ENCODE data around the gene TEX29.

Gene TEX29

DNA sequence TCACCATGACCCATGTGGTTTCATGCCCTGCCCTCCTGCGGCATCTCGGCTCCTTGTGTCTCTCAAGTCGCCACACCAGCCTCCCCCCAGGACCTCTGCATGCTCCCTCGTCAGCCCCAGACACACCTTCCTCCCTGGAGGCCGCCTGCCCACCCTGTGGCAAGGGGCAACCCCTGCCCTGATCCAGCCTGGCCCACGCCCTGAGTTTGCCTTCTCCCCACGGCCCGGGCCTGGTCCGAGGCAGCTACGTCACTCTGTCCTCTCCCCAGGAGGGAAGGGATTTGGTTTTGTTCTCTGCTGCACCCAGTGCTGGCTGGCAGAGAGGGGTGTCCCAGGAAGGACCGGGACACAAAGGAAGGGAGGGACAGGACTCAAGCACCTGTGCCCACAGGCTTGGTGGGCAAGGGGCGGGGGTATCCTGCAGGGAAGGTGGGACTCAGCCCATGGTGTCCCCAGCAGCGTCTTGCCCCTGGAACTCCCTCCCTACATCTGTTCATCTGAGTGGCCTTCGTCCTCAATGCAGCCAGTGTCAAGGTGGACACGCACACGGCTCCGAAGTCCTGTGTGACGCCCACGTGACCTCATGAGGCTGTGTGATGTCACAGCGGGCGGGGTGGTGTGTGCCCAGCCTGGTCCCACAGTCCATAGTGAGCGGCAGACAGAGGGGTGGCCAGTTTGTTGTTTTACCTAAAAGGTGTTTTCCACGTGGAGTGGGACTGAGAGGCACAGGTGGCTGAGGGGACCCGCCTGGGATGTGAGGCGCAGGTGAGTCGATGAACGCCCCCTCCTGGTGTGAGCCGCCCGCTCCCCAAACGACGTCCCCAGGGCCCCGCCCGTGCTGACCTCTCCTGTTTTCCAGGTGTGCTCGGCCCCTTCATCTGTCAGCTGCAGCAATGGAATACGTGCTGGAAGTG is at the start of gene TEX29:
TEX29 (plus strand) TSS at position 645 of the 914 bp plus-strand sequence; CDS start at position 894, 249 bp downstream.
- no peak for DNase-seq

- no peak for DNase-seq
Observed at GRCh38 chr13:111270765-111271698, 49.4 kb upstream of the TEX29 start.

GRCh38 chr13:111272117-111272516 is 48.3 kb upstream of the TEX29 start:
- no peak for DNase-seq

- no peak for DNase-seq
Observed at GRCh38 chr13:111275382-111275781, 45.1 kb upstream of the TEX29 start.

- DNase-seq: no peak
Observed at GRCh38 chr13:111275995-111276618, 44.3 kb upstream of the TEX29 start.

GRCh38 chr13:111278258-111278657 is 42.2 kb upstream of the TEX29 start:
- DNase-seq: no peak

DNA sequence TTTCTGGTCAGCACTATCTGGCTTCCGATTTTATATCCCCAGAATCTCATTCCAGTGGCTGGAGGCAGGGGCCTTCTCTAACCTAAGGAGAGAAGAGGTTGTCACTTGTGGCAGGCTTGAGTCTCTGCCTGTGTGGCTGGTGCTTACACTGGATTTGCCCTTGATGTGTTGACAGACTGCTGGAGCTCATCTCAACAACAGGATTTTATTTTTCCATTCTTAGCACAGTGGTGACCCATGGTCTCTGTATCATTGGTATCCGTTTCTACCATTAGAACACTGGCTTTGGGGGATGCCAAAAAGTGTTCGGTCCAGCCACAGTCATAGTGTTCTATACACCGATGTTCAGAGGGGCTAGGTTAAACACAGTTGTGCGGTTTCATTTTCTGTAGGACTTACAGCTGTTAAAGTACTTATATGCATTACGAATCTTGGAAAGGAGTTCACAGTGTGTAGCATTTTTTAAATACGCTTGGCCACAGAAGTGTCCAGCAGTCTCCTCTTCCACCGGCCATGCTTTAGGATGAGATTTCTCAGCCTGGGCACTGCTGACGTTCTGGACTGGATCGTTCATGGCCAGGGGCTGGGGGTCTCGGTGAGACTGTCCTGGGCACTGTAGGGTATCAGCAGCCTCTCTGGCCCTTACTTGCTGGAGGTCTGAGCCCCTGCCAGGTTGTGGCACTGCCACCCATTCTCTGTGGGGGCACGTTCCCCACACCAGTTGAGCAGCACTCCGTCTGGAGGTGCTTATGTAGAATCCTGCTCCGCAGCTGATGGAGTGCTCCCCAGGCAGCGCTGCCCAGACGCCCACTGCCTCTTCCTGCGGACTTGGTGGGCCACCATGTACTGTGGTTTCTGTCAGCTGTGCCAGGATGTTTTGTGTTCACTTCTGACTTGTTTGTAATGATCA is 41.4 kb upstream of the TEX29 start:
- DNase-seq: no peak

DNA sequence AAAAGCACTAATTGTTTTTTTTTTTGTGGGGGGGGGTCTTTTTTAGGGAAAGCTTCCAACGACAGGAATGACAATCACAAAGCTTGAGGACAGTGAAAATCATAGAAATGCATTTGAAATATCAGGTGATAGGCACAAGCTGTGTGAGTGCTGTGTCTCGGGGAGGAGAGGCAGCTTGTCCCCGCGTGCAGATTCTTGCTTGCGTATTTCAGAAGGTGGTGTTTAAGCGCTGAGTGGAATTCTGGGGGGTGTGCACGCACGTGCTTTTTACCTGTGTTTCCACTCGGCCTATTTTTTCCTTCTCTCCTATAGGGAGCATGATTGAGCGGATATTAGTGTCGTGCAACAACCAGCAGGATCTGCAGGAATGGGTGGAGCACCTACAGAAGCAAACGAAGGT is 40.2 kb upstream of the TEX29 start:
- DNase-seq: no peak

- no peak for DNase-seq
Observed at GRCh38 chr13:111280681-111281585, 39.5 kb upstream of the TEX29 start.

- no peak for DNase-seq
Observed at GRCh38 chr13:111281751-111282311, 38.6 kb upstream of the TEX29 start.

GRCh38 chr13:111282425-111282824 is 38.0 kb upstream of the TEX29 start:
- no peak for DNase-seq

- DNase-seq: no peak
Observed at GRCh38 chr13:111282997-111283396, 37.4 kb upstream of the TEX29 start.

DNA sequence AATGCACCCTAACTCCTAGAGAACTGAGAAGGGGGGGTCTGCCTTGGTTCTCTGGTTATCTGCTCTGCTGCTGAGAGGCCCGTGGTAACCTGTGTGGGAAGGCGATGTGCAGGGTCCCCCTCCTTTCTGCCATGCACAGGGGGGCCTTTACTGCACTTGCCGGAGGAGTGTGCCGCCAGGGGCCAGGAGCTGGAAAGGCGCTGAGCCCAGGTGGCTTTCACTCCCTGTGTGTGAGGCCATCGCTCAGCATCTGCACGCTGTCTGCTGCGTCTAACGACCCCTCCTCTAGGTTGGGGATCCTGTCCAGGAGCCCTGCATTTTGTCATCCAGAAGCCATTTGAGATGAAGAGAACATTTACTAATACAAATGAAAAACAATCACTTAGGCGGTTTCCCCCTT is 37.0 kb upstream of the TEX29 start:
- no peak for DNase-seq

DNA sequence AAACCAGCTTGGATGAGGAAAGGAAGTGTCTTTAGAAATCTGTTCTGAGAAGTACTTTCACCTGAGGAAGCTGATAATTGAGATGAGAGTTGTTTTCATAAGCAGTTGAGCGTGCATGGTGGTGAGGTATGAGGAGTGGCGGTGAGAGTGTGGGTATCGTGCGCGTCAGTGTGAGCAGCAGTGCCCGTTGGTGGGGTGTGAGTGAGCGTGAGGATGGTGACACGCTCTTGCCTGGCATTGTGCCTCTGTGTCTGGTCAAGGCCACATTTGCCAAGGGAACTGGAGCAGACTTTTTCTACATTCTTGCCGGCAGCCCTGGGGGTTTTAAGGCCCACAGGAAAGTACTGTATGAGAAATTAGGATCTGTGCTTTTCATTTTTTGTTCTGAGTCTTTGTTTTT is 36.5 kb upstream of the TEX29 start:
- DNase-seq: no peak

- DNase-seq: no peak
Observed at GRCh38 chr13:111284565-111284964, 35.9 kb upstream of the TEX29 start.

GRCh38 chr13:111286162-111286561 is 34.3 kb upstream of the TEX29 start:
- no peak for DNase-seq

GRCh38 chr13:111286749-111287148 is 33.7 kb upstream of the TEX29 start:
- no peak for DNase-seq

- DNase-seq: no peak
Observed at GRCh38 chr13:111287201-111287600, 33.2 kb upstream of the TEX29 start.

DNA sequence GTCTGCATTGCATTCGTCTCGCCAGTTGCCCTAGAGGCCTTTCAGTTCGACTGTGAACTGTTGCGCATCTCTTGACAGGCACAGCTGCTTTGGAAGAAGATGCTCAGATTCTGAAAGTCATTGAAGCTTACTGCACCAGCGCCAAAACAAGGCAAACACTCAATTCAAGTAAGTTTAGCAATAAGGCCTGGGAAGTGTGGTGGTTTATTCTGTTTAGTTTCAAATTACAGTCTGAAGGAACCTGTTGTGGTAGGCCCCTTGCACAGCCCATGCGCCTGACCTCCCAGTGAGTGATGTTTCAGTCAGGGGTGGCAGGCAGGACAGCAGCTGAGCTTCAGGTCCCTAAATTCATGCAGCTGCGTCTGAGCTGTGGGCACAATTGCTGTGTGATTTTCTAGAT is 32.2 kb upstream of the TEX29 start:
- DNase-seq: no peak

GRCh38 chr13:111289251-111289650 is 31.2 kb upstream of the TEX29 start:
- no peak for DNase-seq

DNA sequence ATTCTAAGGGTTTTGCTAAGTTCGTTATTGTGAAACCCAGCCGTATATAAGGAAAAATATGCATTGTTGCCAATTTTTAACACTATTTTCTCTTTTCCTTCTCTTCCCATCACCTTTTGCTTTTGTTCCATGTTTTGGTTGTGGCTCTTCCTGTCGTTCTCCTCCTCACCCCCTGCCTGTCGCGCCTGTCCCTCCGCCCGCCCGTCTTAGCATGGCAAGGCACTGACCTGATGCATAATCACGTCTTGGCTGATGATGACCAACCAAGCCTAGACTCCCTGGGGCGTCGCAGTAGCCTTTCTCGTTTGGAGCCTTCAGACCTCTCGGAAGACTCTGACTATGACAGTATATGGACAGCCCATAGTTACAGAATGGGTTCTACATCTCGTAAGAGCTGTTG is 28.5 kb upstream of the TEX29 start:
- no peak for DNase-seq

Measured in activated CD4-positive, alpha-beta T cell treated with anti-CD3 and anti-CD28 coated beads, Interleukin-2, amount 50 U/mL, for 48 hours (primary cell).